Muscle layer of colon (tissue), 2 donors: ENCODE measurements around the gene CEBPE.
"Not testable (repeated sequence)": the region's sequence is repeated elsewhere in the genome, so short reads cannot be mapped to it uniquely, and the experiment has no call there.

Experiments
- H3K27ac ChIP-seq: one replicate; pipeline ENCODE4 v1.7.0; 2013; ENCODE audit warnings: low read depth, mild to moderate bottlenecking, low read length, moderate library complexity
- H3K27me3 ChIP-seq, 2 donors: one replicate each; pipeline ENCODE4 v1.7.0; 2013; ENCODE audit warnings: low read length in 2 of 2, mild to moderate bottlenecking in 2 of 2; ENCODE audit not compliant: insufficient read depth in 2 of 2, control insufficient read depth in 1 of 2
- H3K36me3 ChIP-seq: one replicate; pipeline ENCODE4 v1.7.0; 2013; ENCODE audit warnings: mild to moderate bottlenecking, low read length; ENCODE audit not compliant: insufficient read depth
- H3K4me1 ChIP-seq: one replicate; pipeline ENCODE4 v1.7.0; 2013; ENCODE audit warnings: mild to moderate bottlenecking, low read length; ENCODE audit not compliant: insufficient read depth
- H3K4me3 ChIP-seq, 2 donors: one replicate each; pipeline ENCODE4 v1.7.0; 2013; ENCODE audit warnings: low read length in 2 of 2, low read depth in 1 of 2, mild to moderate bottlenecking in 1 of 2, moderate library complexity in 1 of 2
- H3K9ac ChIP-seq: one replicate; pipeline ENCODE4 v1.7.0; 2013; ENCODE audit warnings: low read length
- H3K9me3 ChIP-seq: one replicate; pipeline ENCODE4 v1.7.0; 2013; ENCODE audit warnings: mild to moderate bottlenecking, low read length
- donor health status: abdominal sarcoma.
- donor health status: Adenocarcinoma of cecum.

CEBPE gene

GRCh38 chr14:23117371-23118020 is 1.6 kb downstream of the CEBPE start:
- peaks cover 0 to 15% of the 10 kb centered on the region in 2 donors for H3K27me3 ChIP-seq
- peaks cover 9% of the 10 kb centered on the region for H3K4me1 ChIP-seq
- no peak overlapping the region for H3K9ac ChIP-seq
- H3K27ac ChIP-seq, result no peak overlapping the region
- no peaks in the 10 kb centered on the region for H3K9me3 ChIP-seq
- H3K36me3 ChIP-seq, result no peaks in the 10 kb centered on the region
- H3K4me3 ChIP-seq, result no peak overlapping the region

- H3K9ac ChIP-seq, result no peak overlapping the region
These were observed 3.1 kb downstream of the CEBPE start for GRCh38 chr14:23115918-23116317.

GRCh38 chr14:23115039-23115731 is 3.9 kb downstream of the CEBPE start:
- Histone ChIP-seq H3K36me3 (no peaks in the 10 kb centered on the region), H3K9me3 (no peaks in the 10 kb centered on the region), H3K27ac (no peak overlapping the region), H3K27me3 (peaks cover 0 to 15% of the 10 kb centered on the region in 2 donors), H3K4me3 (no peak overlapping the region), H3K9ac (no peak overlapping the region), H3K4me1 (no peaks in the 10 kb centered on the region)

More at GRCh38 chr14:23115918-23116317, 3.1 kb downstream of the CEBPE start:
- no peak overlapping the region for H3K27ac ChIP-seq
- no peak overlapping the region for H3K4me3 ChIP-seq
- H3K27me3 ChIP-seq, result peaks cover 0 to 15% of the 10 kb centered on the region in 2 donors
- no peaks in the 10 kb centered on the region for H3K36me3 ChIP-seq
- H3K4me1 ChIP-seq, result peaks cover under 1% of the 10 kb centered on the region
- no peaks in the 10 kb centered on the region for H3K9me3 ChIP-seq

DNA sequence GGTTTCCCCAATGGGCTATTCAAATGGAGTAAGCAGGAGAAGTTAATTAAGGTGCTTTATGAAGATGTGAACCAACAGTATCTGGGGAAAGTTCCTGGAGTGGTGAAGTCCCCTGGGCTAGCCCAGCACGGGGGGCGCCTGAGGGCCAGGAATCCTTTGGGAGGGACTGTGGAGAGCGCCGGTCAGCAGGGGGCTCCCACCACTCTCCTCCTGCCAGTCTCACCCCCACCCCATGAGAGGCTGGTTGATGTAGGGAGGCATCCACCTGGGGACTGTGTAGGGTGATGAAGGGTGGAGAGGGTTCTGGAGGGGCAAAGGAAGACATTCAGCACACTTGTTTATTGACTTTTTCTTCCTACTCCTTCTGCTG is 4.4 kb downstream of the CEBPE start:
- H3K27ac ChIP-seq, result no peak overlapping the region

GRCh38 chr14:23114120-23114458 is 5.0 kb downstream of the CEBPE start:
- H3K4me3 ChIP-seq, result no peak overlapping the region
- H3K9me3 ChIP-seq, result no peaks in the 10 kb centered on the region
- H3K9ac ChIP-seq, result no peak overlapping the region
- H3K27me3 ChIP-seq, result peaks cover 0 to 15% of the 10 kb centered on the region in 2 donors
- H3K4me1 ChIP-seq, result no peaks in the 10 kb centered on the region
- H3K36me3 ChIP-seq, result no peaks in the 10 kb centered on the region
- no peak overlapping the region for H3K27ac ChIP-seq

More for the DNA sequence above, 4.4 kb downstream of the CEBPE start:
- H3K9ac ChIP-seq, result no peak overlapping the region
- H3K4me3 ChIP-seq, result no peak overlapping the region
- H3K36me3 ChIP-seq, result no peaks in the 10 kb centered on the region
- H3K4me1 ChIP-seq, result no peaks in the 10 kb centered on the region
- no peaks in the 10 kb centered on the region for H3K9me3 ChIP-seq
- H3K27me3 ChIP-seq, result peaks cover 0 to 15% of the 10 kb centered on the region in 2 donors

DNA sequence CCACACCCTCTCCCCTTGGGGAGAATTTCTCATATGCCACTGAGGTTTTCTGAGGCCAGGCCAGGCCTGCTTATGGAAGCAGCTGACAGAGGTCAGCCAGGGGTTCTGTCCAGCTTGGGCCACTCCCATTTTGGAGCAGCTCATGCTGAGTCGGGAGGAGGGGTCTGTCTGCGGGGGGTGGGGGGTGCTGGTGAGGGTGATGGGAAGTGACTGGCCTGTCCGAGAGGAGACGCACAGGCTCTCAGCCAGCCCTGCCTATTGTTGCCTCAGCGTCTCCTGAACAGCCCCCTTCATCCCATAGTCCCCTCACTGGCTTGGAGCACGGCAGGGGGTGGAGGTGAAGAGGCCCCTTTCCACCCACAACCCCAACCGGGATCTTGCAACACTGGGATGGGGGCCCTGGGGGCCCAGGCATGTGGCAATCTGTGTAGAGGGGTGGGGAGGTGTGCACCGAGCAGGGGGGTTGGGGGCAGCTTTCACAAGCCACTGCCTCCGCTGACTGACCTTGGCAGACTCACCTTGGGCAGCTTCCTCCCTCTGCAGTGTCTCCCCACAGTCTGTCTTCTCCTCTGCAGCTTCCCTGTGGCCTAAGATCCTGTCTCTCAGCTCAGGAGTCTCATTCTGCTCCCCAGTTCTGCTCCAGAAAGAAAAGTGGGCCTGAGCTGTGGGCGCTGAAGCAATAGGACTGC is 5.5 kb downstream of the CEBPE start:
- Histone ChIP-seq H3K4me1 (no peaks in the 10 kb centered on the region), H3K4me3 (no peak overlapping the region), H3K27ac (no peak overlapping the region), H3K27me3 (peaks cover 0 to 14% of the 10 kb centered on the region in 2 donors), H3K9me3 (no peaks in the 10 kb centered on the region), H3K36me3 (no peaks in the 10 kb centered on the region), H3K9ac (no peak overlapping the region)

GRCh38 chr14:23112359-23113178 is 6.5 kb downstream of the CEBPE start:
- Histone ChIP-seq H3K36me3 (no peaks in the 10 kb centered on the region), H3K27me3 (peaks cover 0 to 10% of the 10 kb centered on the region in 2 donors), H3K9ac (no peak overlapping the region), H3K9me3 (no peaks in the 10 kb centered on the region), H3K4me1 (no peaks in the 10 kb centered on the region), H3K4me3 (no peak overlapping the region), H3K27ac (no peak overlapping the region)

- no peaks in the 10 kb centered on the region for H3K4me1 ChIP-seq
These were observed 8.3 kb downstream of the CEBPE start for GRCh38 chr14:23110579-23111365.

GRCh38 chr14:23109769-23110168 is 9.3 kb downstream of the CEBPE start:
- no peak overlapping the region for H3K27ac ChIP-seq
- no peak overlapping the region for H3K4me3 ChIP-seq
- H3K36me3 ChIP-seq, result no peaks in the 10 kb centered on the region
- H3K9ac ChIP-seq, result no peak overlapping the region
- H3K9me3 ChIP-seq, result no peaks in the 10 kb centered on the region
- peaks cover 0 to 9% of the 10 kb centered on the region in 2 donors for H3K27me3 ChIP-seq
- no peaks in the 10 kb centered on the region for H3K4me1 ChIP-seq

More at GRCh38 chr14:23110579-23111365, 8.3 kb downstream of the CEBPE start:
- no peaks in the 10 kb centered on the region for H3K9me3 ChIP-seq
- no peak overlapping the region for H3K27ac ChIP-seq
- H3K4me3 ChIP-seq, result no peak overlapping the region
- H3K36me3 ChIP-seq, result no peaks in the 10 kb centered on the region
- no peak overlapping the region for H3K9ac ChIP-seq
- H3K27me3 ChIP-seq, result peaks cover 0 to 10% of the 10 kb centered on the region in 2 donors

- H3K9me3 ChIP-seq, H3K27ac ChIP-seq, H3K9ac ChIP-seq, H3K36me3 ChIP-seq, H3K4me3 ChIP-seq, H3K4me1 ChIP-seq, H3K27me3 ChIP-seq: not testable (repeated sequence)
These were observed 10.9 kb downstream of the CEBPE start for GRCh38 chr14:23108169-23108568.
